ENCODE measurements around the gene LTBP4.

Gene LTBP4

GRCh38 chr19:40576585-40577451 lies 24.4 kb upstream of the LTBP4 start, which contains the start of gene SHKBP1 (continued):
- TF ChIP-seq EGR2 (tag by site-specific recombination; IDR thresholded peaks at IDR 0.05; ENCODE audit: low read depth): peak; percentile 89
- TF ChIP-seq, protein P1, sequence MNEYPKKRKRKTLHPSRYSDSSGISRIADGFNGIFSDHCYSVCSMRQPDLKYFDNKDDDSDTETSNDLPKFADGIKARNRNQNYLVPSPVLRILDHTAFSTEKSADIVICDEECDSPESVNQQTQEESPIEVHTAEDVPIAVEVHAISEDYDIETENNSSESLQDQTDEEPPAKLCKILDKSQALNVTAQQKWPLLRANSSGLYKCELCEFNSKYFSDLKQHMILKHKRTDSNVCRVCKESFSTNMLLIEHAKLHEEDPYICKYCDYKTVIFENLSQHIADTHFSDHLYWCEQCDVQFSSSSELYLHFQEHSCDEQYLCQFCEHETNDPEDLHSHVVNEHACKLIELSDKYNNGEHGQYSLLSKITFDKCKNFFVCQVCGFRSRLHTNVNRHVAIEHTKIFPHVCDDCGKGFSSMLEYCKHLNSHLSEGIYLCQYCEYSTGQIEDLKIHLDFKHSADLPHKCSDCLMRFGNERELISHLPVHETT (tag by site-specific recombination; IDR thresholded peaks at IDR 0.05): no peak
- TF ChIP-seq YY2 (tag by site-specific recombination; IDR thresholded peaks at IDR 0.05): no peak
- TF ChIP-seq ZNF596 (tag by site-specific recombination; IDR thresholded peaks at IDR 0.05): no peak; the same call in 1 of the 2 replicates
- peak; percentile 64 for TF ChIP-seq ZNF76 (tag by site-specific recombination; IDR thresholded peaks at IDR 0.05; ENCODE audit: borderline replicate concordance, low read depth)
- no peak for TF ChIP-seq BCL11A (tag by site-specific recombination; IDR thresholded peaks at IDR 0.05; ENCODE audit: low read depth)
- peak; percentile 99 for TF ChIP-seq IKZF3 (tag by site-specific recombination; IDR thresholded peaks at IDR 0.05)
- TF ChIP-seq ZNF366 (tag by site-specific recombination; conservative IDR thresholded peaks at IDR 0.05): peak; percentile 76
- TF ChIP-seq ZNF664 (tag by site-specific recombination; IDR thresholded peaks at IDR 0.05): 0 out of 2 replicates have a peak, but pooled peaks have one; percentile 6
- TF ChIP-seq HOXD13 (CRISPR knock-in tag; IDR thresholded peaks at IDR 0.05; ENCODE audit: borderline replicate concordance): no peak
- TF ChIP-seq ZNF362 (tag by site-specific recombination; IDR thresholded peaks at IDR 0.05): peak; percentile 72; the same call in 1 of the 2 replicates
- TF ChIP-seq, protein P2, sequence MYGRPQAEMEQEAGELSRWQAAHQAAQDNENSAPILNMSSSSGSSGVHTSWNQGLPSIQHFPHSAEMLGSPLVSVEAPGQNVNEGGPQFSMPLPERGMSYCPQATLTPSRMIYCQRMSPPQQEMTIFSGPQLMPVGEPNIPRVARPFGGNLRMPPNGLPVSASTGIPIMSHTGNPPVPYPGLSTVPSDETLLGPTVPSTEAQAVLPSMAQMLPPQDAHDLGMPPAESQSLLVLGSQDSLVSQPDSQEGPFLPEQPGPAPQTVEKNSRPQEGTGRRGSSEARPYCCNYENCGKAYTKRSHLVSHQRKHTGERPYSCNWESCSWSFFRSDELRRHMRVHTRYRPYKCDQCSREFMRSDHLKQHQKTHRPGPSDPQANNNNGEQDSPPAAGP (tag by site-specific recombination; IDR thresholded peaks at IDR 0.05): peak; percentile 42; the same call in 1 of the 2 replicates
- no peak for TF ChIP-seq ZNF555 (tag by site-specific recombination; conservative IDR thresholded peaks at IDR 0.05)
- no peak for TF ChIP-seq ZNF677 (tag by site-specific recombination; IDR thresholded peaks at IDR 0.05)
- peak; percentile 60; the same call in 1 of the 2 replicates for TF ChIP-seq INSM2 (tag by site-specific recombination; IDR thresholded peaks at IDR 0.05)
- TF ChIP-seq ZNF354C (tag by site-specific recombination; IDR thresholded peaks at IDR 0.05; ENCODE audit: borderline replicate concordance, low read depth): no peak
- TF ChIP-seq, protein P3, sequence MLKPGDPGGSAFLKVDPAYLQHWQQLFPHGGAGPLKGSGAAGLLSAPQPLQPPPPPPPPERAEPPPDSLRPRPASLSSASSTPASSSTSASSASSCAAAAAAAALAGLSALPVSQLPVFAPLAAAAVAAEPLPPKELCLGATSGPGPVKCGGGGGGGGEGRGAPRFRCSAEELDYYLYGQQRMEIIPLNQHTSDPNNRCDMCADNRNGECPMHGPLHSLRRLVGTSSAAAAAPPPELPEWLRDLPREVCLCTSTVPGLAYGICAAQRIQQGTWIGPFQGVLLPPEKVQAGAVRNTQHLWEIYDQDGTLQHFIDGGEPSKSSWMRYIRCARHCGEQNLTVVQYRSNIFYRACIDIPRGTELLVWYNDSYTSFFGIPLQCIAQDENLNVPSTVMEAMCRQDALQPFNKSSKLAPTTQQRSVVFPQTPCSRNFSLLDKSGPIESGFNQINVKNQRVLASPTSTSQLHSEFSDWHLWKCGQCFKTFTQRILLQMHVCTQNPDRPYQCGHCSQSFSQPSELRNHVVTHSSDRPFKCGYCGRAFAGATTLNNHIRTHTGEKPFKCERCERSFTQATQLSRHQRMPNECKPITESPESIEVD (tag by site-specific recombination; IDR thresholded peaks at IDR 0.05): no peak
- TF ChIP-seq ZNF169 (tag by site-specific recombination; IDR thresholded peaks at IDR 0.05): no peak
- TF ChIP-seq, protein P4, sequence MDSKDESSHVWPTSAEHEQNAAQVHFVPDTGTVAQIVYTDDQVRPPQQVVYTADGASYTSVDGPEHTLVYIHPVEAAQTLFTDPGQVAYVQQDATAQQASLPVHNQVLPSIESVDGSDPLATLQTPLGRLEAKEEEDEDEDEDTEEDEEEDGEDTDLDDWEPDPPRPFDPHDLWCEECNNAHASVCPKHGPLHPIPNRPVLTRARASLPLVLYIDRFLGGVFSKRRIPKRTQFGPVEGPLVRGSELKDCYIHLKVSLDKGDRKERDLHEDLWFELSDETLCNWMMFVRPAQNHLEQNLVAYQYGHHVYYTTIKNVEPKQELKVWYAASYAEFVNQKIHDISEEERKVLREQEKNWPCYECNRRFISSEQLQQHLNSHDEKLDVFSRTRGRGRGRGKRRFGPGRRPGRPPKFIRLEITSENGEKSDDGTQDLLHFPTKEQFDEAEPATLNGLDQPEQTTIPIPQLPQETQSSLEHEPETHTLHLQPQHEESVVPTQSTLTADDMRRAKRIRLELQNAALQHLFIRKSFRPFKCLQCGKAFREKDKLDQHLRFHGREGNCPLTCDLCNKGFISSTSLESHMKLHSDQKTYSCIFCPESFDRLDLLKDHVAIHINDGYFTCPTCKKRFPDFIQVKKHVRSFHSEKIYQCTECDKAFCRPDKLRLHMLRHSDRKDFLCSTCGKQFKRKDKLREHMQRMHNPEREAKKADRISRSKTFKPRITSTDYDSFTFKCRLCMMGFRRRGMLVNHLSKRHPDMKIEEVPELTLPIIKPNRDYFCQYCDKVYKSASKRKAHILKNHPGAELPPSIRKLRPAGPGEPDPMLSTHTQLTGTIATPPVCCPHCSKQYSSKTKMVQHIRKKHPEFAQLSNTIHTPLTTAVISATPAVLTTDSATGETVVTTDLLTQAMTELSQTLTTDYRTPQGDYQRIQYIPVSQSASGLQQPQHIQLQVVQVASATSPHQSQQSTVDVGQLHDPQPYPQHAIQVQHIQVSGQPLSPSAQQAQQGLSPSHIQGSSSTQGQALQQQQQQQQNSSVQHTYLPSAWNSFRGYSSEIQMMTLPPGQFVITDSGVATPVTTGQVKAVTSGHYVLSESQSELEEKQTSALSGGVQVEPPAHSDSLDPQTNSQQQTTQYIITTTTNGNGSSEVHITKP (tag by site-specific recombination; IDR thresholded peaks at IDR 0.05): peak; percentile 99
- TF ChIP-seq, protein P5, sequence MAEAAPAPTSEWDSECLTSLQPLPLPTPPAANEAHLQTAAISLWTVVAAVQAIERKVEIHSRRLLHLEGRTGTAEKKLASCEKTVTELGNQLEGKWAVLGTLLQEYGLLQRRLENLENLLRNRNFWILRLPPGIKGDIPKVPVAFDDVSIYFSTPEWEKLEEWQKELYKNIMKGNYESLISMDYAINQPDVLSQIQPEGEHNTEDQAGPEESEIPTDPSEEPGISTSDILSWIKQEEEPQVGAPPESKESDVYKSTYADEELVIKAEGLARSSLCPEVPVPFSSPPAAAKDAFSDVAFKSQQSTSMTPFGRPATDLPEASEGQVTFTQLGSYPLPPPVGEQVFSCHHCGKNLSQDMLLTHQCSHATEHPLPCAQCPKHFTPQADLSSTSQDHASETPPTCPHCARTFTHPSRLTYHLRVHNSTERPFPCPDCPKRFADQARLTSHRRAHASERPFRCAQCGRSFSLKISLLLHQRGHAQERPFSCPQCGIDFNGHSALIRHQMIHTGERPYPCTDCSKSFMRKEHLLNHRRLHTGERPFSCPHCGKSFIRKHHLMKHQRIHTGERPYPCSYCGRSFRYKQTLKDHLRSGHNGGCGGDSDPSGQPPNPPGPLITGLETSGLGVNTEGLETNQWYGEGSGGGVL (tag by site-specific recombination; IDR thresholded peaks at IDR 0.05): peak; percentile 99
- TF ChIP-seq ZNF132 (tag by site-specific recombination; IDR thresholded peaks at IDR 0.05; ENCODE audit: borderline replicate concordance): no peak
- TF ChIP-seq ZNF311 (tag by site-specific recombination; IDR thresholded peaks at IDR 0.05; ENCODE audit: borderline replicate concordance): no peak
- no peak for TF ChIP-seq ZNF621 (tag by site-specific recombination; IDR thresholded peaks at IDR 0.05)
- no peak for TF ChIP-seq ZNF350 (tag by site-specific recombination; IDR thresholded peaks at IDR 0.05)
